GM23338 (cell line): ENCODE results near the gene ATP5IF1. TPM values are rescaled to one million over a fixed set of nuclear protein-coding genes. Genes with fewer than 3 reads are reported as not detected.

ENCODE experiments used
- ATAC-seq: fragments of 200-7000 bp; cut with Tn5 transposase; 3 replicates; pipeline ENCODE4 v1.9.1; 2020
- DNase-seq: peaks from one replicate; pipeline ENCODE4 v3.0.0-alpha.2; 2015; ENCODE audit warnings: low spot score
- H2AFZ ChIP-seq: fragments of 200-600 bp; sonication (generic); 2 replicates; pipeline ENCODE4 v1.8.0; 2016; ENCODE audit warnings: antibody characterized with exemption, mild to moderate bottlenecking, moderate library complexity
- H3F3A ChIP-seq: fragments of 200-600 bp; sonication (generic); replicated peaks from 2 replicates; pipeline ENCODE4 v1.8.0; 2017; ENCODE audit warnings: antibody characterized with exemption, mixed run types, low read depth
- H3K27ac ChIP-seq: fragments of 200-600 bp; sonication (generic); 2 replicates; pipeline ENCODE4 v1.6.1; 2016; ENCODE audit warnings: low read depth
- H3K27me3 ChIP-seq: fragments of 200-600 bp; sonication (generic); 2 replicates; pipeline ENCODE4 v1.8.0; 2016; ENCODE audit warnings: mild to moderate bottlenecking, mixed run types, moderate library complexity; ENCODE audit not compliant: insufficient read depth
- H3K36me3 ChIP-seq: fragments of 200-600 bp; sonication (generic); 2 replicates; pipeline ENCODE4 v1.8.0; 2016; ENCODE audit warnings: mild to moderate bottlenecking; ENCODE audit not compliant: insufficient read depth
- H3K4me1 ChIP-seq: fragments of 200-600 bp; sonication (generic); 2 replicates; pipeline ENCODE4 v1.8.0; 2016; ENCODE audit warnings: mild to moderate bottlenecking, moderate library complexity; ENCODE audit not compliant: insufficient read depth
- H3K4me2 ChIP-seq: fragments of 200-600 bp; sonication (generic); 2 replicates; pipeline ENCODE4 v1.7.1; 2017; ENCODE audit warnings: mixed run types
- H3K4me3 ChIP-seq: fragments of 200-600 bp; sonication (generic); 2 replicates; pipeline ENCODE4 v1.6.1; 2016; ENCODE audit warnings: mixed run types
- H3K79me2 ChIP-seq: fragments of 200-600 bp; sonication (generic); replicated peaks from 2 replicates; pipeline ENCODE4 v1.8.0; 2017; ENCODE audit warnings: mild to moderate bottlenecking; ENCODE audit not compliant: insufficient read depth
- H3K9me2 ChIP-seq: fragments of 200-600 bp; sonication (generic); 2 replicates; pipeline ENCODE4 v1.8.0; 2017; ENCODE audit not compliant: insufficient read depth
- H4K20me1 ChIP-seq: fragments of 200-600 bp; sonication (generic); replicated peaks from 2 replicates; pipeline ENCODE4 v1.8.0; 2017; ENCODE audit warnings: mild to moderate bottlenecking; ENCODE audit not compliant: insufficient read depth
- H3K27ac Mint-ChIP-seq: 2 replicates; pipeline ENCODE4 v1.8.0; 2020; ENCODE audit warnings: inconsistent platforms, mild to moderate bottlenecking, moderate library complexity, mixed read lengths
- H3K27me3 Mint-ChIP-seq: 3 replicates; pipeline ENCODE4 v1.8.0; 2022; ENCODE audit warnings: low read depth, mild to moderate bottlenecking, moderate library complexity, mixed read lengths, inconsistent platforms; ENCODE audit not compliant: insufficient read depth, poor library complexity
- H3K36me3 Mint-ChIP-seq: 3 replicates; pipeline ENCODE4 v1.8.0; 2021; ENCODE audit warnings: low read depth, mild to moderate bottlenecking, inconsistent platforms, moderate library complexity, mixed read lengths
- H3K4me1 Mint-ChIP-seq: 3 replicates; pipeline ENCODE4 v1.8.0; 2020; ENCODE audit warnings: mild to moderate bottlenecking, inconsistent platforms, mixed read lengths
- H3K4me3 Mint-ChIP-seq: 3 replicates; pipeline ENCODE4 v1.8.0; 2021; ENCODE audit warnings: moderate library complexity, mild to moderate bottlenecking, inconsistent platforms, mixed read lengths
- H3K9me3 Mint-ChIP-seq: 3 replicates; pipeline ENCODE4 v1.8.0; 2020; ENCODE audit warnings: moderate library complexity, mild to moderate bottlenecking, inconsistent platforms, mixed read lengths
- CREB1 ChIP-seq: fragments of 250-450 bp; sonication (Bioruptor Pico); IDR thresholded peaks from 2 replicates; pipeline ENCODE4 v1.5.0; 2020; ENCODE audit warnings: low read depth, mild to moderate bottlenecking, moderate library complexity
- CTCF ChIP-seq, 2 experiments: fragments of 200-600 bp in 1 of 2; sonication (generic) in 1 of 2; conservative IDR thresholded peaks; 2 replicates each; pipeline versions ENCODE4 v1.5.1 to v1.6.1; 2016 to 2017; ENCODE audit warnings: antibody characterized with exemption in 2 of 2, low read depth in 2 of 2, mild to moderate bottlenecking in 2 of 2, moderate library complexity in 1 of 2
- ETS1 ChIP-seq: IDR thresholded peaks from 2 replicates; pipeline ENCODE4 v1.6.1; 2016; ENCODE audit warnings: antibody characterized with exemption
- EZH2 ChIP-seq: fragments of 200-600 bp; sonication (generic); IDR thresholded peaks from one replicate; pipeline ENCODE4 v1.8.0; 2017; ENCODE audit warnings: antibody characterized with exemption, mild to moderate bottlenecking, low read depth; ENCODE audit not compliant: unreplicated experiment
- EZH2phosphoT487 ChIP-seq: fragments of 200-600 bp; sonication (generic); IDR thresholded peaks from one replicate; pipeline ENCODE4 v1.8.1; 2018; ENCODE audit warnings: antibody characterized with exemption; ENCODE audit not compliant: unreplicated experiment
- JUNB ChIP-seq: IDR thresholded peaks from one replicate; pipeline ENCODE4 v1.6.1; 2016; ENCODE audit warnings: antibody characterized with exemption; ENCODE audit not compliant: unreplicated experiment
- NANOG ChIP-seq: IDR thresholded peaks from 2 replicates; pipeline ENCODE4 v1.6.1; 2016; ENCODE audit warnings: antibody characterized with exemption, borderline replicate concordance
- POLR2AphosphoS5 ChIP-seq: IDR thresholded peaks from 2 replicates; pipeline ENCODE4 v1.6.1; 2016; ENCODE audit warnings: antibody characterized with exemption, low read depth
- REST ChIP-seq: IDR thresholded peaks from one replicate; pipeline ENCODE4 v1.6.1; 2018; ENCODE audit warnings: antibody characterized with exemption; ENCODE audit not compliant: unreplicated experiment
- STAT1 ChIP-seq: IDR thresholded peaks from one replicate; pipeline ENCODE4 v1.6.1; 2016; ENCODE audit warnings: antibody characterized with exemption; ENCODE audit not compliant: unreplicated experiment
- ZNF114 ChIP-seq: fragments of 250-450 bp; sonication (Bioruptor Pico); IDR thresholded peaks from 2 replicates; pipeline ENCODE4 v1.5.0; 2020; ENCODE audit warnings: mild to moderate bottlenecking, moderate library complexity
- ZNF331 ChIP-seq: fragments of 250-450 bp; sonication (Bioruptor Pico); IDR thresholded peaks from 2 replicates; pipeline ENCODE4 v1.5.0; 2020; ENCODE audit warnings: low read depth, mild to moderate bottlenecking, moderate library complexity
- ZNF462 ChIP-seq: fragments of 250-450 bp; sonication (Bioruptor Pico); IDR thresholded peaks from 2 replicates; pipeline ENCODE4 v1.5.0; 2020; ENCODE audit warnings: mild to moderate bottlenecking, moderate library complexity
- polyA plus RNA-seq: library from polyadenylated mRNA; unstranded; fragments of >200 nt; fragmentation: Nextera tagmentation; extraction: Ambion mirVana; gene quantifications from 2 replicates; pipeline ENCODE4 v1.2.1, GENCODE V29; 2016
- total RNA-seq: library from RNA; depleted of rRNA; stranded (reverse); fragments of >200 nt; shearing (Covaris generic); gene quantifications from 2 replicates; pipeline ENCODE4 v1.2.3, GENCODE V29; 2014

ATP5IF1 gene
- total and polyA plus RNA-seq, 2 experiments from 2014 or later: 230 to 1,325 TPM

GRCh38 chr1:28244549-28245251 is 8.8 kb downstream of the ATP5IF1 start:
- Mint-ChIP-seq H3K9me3 (no peaks in the 10 kb centered on the region; the same call in 2 of the 3 replicates), H3K4me1 (peaks cover 27% of the 10 kb centered on the region), H3K36me3 (peaks cover 11% of the 10 kb centered on the region), H3K27ac (no peak overlapping the region), H3K27me3 (peaks cover 7% of the 10 kb centered on the region), H3K4me3 (no peak overlapping the region)
- Histone ChIP-seq H3F3A (no peaks in the 10 kb centered on the region; the same call in 1 of the 2 replicates), H3K27ac (no peak overlapping the region), H3K4me3 (no peak overlapping the region), H3K79me2 (no peaks in the 10 kb centered on the region), H3K4me2 (no peak overlapping the region), H3K36me3 (no peaks in the 10 kb centered on the region), H3K9me2 (no peaks in the 10 kb centered on the region), H3K4me1 (peaks cover 17% of the 10 kb centered on the region), H2AFZ (no peak overlapping the region), H3K27me3 (no peaks in the 10 kb centered on the region), H4K20me1 (0 out of 2 replicates have a peak, but pooled peaks cover 3% of the 10 kb centered on the region)
- ATAC-seq (no peak), DNase-seq (no peak)
- TF ChIP-seq ZNF331 (CRISPR knock-in tag) (no peak), ZNF114 (CRISPR knock-in tag) (no peak), ETS1 (no peak), JUNB (no peak), REST (no peak), STAT1 (no peak), CREB1 (CRISPR knock-in tag) (no peak), NANOG (no peak), ZNF462 (CRISPR knock-in tag) (no peak), EZH2phosphoT487 (no peak), POLR2AphosphoS5 (no peak), EZH2 (no peak), CTCF (conservative IDR thresholded peaks at IDR 0.05; ENCODE audit: low read depth in 2 of 2) (no peak)
